Measurements from ENCODE around the gene TNFRSF1B.

DNA sequence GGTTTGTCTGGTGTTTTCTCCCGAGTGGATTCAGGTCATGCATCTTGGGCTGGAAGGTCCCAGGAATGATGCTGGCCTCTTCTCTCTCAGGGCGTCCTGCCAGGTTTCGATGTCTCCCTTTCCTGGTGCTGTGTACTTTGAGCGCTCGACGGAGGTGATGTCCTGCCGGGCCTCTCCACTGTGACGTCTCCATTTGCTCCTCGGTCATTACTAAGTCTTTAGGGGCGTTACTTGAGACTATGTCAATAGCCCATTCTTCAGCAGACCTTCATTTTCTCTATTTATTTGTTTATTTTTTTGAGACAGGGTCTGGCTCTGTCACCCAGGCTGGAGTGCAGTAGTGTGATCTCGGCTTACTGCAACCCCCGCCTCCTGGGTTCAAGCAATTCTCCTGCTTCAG is 37.2 kb upstream of the TNFRSF1B start:
- TF ChIP-seq, protein P1, sequence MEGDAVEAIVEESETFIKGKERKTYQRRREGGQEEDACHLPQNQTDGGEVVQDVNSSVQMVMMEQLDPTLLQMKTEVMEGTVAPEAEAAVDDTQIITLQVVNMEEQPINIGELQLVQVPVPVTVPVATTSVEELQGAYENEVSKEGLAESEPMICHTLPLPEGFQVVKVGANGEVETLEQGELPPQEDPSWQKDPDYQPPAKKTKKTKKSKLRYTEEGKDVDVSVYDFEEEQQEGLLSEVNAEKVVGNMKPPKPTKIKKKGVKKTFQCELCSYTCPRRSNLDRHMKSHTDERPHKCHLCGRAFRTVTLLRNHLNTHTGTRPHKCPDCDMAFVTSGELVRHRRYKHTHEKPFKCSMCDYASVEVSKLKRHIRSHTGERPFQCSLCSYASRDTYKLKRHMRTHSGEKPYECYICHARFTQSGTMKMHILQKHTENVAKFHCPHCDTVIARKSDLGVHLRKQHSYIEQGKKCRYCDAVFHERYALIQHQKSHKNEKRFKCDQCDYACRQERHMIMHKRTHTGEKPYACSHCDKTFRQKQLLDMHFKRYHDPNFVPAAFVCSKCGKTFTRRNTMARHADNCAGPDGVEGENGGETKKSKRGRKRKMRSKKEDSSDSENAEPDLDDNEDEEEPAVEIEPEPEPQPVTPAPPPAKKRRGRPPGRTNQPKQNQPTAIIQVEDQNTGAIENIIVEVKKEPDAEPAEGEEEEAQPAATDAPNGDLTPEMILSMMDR (tag by site-specific recombination; IDR thresholded peaks at IDR 0.05), result no peak
- TF ChIP-seq ZNF558 (tag by site-specific recombination; IDR thresholded peaks at IDR 0.05) (no peak), SP2 (tag by site-specific recombination; IDR thresholded peaks at IDR 0.05) (no peak), ZNF416 (tag by site-specific recombination; IDR thresholded peaks at IDR 0.05) (no peak), ZNF654 (tag by site-specific recombination; IDR thresholded peaks at IDR 0.05; ENCODE audit: low read depth) (no peak), ZNF112 (tag by site-specific recombination; IDR thresholded peaks at IDR 0.05) (no peak), ZNF610 (tag by site-specific recombination; IDR thresholded peaks at IDR 0.05; ENCODE audit: borderline replicate concordance) (no peak), ZNF433 (tag by site-specific recombination; IDR thresholded peaks at IDR 0.05; ENCODE audit: low read depth) (no peak), ZNF791 (tag by site-specific recombination; IDR thresholded peaks at IDR 0.05) (no peak)
- TF ChIP-seq, protein P2, sequence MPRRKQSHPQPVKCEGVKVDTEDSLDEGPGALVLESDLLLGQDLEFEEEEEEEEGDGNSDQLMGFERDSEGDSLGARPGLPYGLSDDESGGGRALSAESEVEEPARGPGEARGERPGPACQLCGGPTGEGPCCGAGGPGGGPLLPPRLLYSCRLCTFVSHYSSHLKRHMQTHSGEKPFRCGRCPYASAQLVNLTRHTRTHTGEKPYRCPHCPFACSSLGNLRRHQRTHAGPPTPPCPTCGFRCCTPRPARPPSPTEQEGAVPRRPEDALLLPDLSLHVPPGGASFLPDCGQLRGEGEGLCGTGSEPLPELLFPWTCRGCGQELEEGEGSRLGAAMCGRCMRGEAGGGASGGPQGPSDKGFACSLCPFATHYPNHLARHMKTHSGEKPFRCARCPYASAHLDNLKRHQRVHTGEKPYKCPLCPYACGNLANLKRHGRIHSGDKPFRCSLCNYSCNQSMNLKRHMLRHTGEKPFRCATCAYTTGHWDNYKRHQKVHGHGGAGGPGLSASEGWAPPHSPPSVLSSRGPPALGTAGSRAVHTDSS (tag by site-specific recombination; IDR thresholded peaks at IDR 0.05), result no peak

Data from HEK293 (cell line).